C4-2B (cell line): Measurements from ENCODE around the gene UGT1A1.

Experiments
- H3K27ac ChIP-seq: fragments of 450-650 bp; 2 replicates; pipeline ENCODE4 v1.5.1; 2017
- CTCF ChIP-seq: fragments of 450-650 bp; conservative IDR thresholded peaks from 2 replicates; pipeline ENCODE4 v1.5.1; 2017; ENCODE audit warnings: mild to moderate bottlenecking
- ZFX ChIP-seq: fragments of 450-650 bp; IDR thresholded peaks from 2 replicates; pipeline ENCODE4 v1.6.1; 2017

UGT1A1 gene

GRCh38 chr2:233766416-233766815 is 6.3 kb downstream of the UGT1A1 start:
- TF ChIP-seq CTCF (no peak), ZFX (no peak)

GRCh38 chr2:233768076-233768475 is 8.0 kb downstream of the UGT1A1 start:
- H3K27ac ChIP-seq, result no peak overlapping the region
- TF ChIP-seq ZFX (no peak), CTCF (no peak)

More at GRCh38 chr2:233766416-233766815, 6.3 kb downstream of the UGT1A1 start:
- no peak overlapping the region for H3K27ac ChIP-seq

GRCh38 chr2:233769260-233769659 is 9.2 kb downstream of the UGT1A1 start:
- no peak overlapping the region for H3K27ac ChIP-seq

GRCh38 chr2:233772153-233772552 is 12.1 kb downstream of the UGT1A1 start:
- H3K27ac ChIP-seq, result no peak overlapping the region
- TF ChIP-seq CTCF (no peak), ZFX (no peak)

More at GRCh38 chr2:233769260-233769659, 9.2 kb downstream of the UGT1A1 start:
- no peak for TF ChIP-seq CTCF
- no peak for TF ChIP-seq ZFX

GRCh38 chr2:233772583-233772982 is 12.5 kb downstream of the UGT1A1 start:
- no peak overlapping the region for H3K27ac ChIP-seq
- TF ChIP-seq CTCF (peak; percentile 49), ZFX (no peak)

GRCh38 chr2:233773854-233774253 is 13.8 kb downstream of the UGT1A1 start:
- no peak overlapping the region for H3K27ac ChIP-seq
- TF ChIP-seq CTCF (no peak), ZFX (no peak)

GRCh38 chr2:233775414-233775813 is 15.3 kb downstream of the UGT1A1 start:
- TF ChIP-seq ZFX, result no peak
- no peak for TF ChIP-seq CTCF
- no peak overlapping the region for H3K27ac ChIP-seq
